Activated CD4-positive, CD25-positive, alpha-beta regulatory T cell (primary cell): ENCODE results near the gene LRRC8A.

Experiments used
- DNase-seq, 4 experiments: peaks; one replicate each; lab custom pipeline; 2025; lab: John Stamatoyannopoulos, UW

Gene LRRC8A

GRCh38 chr9:128902351-128903078 lies 20.6 kb downstream of the LRRC8A start:
- DNase-seq: peak; percentile 52 to 88 (median 75)

- no peak for DNase-seq
These were observed 21.1 kb downstream of the LRRC8A start for GRCh38 chr9:128903079-128903461.

GRCh38 chr9:128903871-128904620 lies 22.1 kb downstream of the LRRC8A start:
- DNase-seq: no peak

GRCh38 chr9:128905964-128906363 lies 24.0 kb downstream of the LRRC8A start:
- DNase-seq: no peak

GRCh38 chr9:128906741-128907140 lies 24.8 kb downstream of the LRRC8A start:
- no peak for DNase-seq

GRCh38 chr9:128908372-128908771 lies 26.4 kb downstream of the LRRC8A start:
- no peak for DNase-seq

- DNase-seq: no peak
These were observed 27.9 kb downstream of the LRRC8A start for GRCh38 chr9:128909859-128910258.

GRCh38 chr9:128910906-128911305 lies 29.0 kb downstream of the LRRC8A start:
- no peak for DNase-seq

- no peak for DNase-seq
These were observed 29.6 kb downstream of the LRRC8A start for GRCh38 chr9:128911529-128912035.

- DNase-seq: no peak
These were observed 30.4 kb downstream of the LRRC8A start for GRCh38 chr9:128912270-128912853.

GRCh38 chr9:128913048-128913900 lies 31.3 kb downstream of the LRRC8A start:
- no peak for DNase-seq

- no peak for DNase-seq
These were observed 32.3 kb downstream of the LRRC8A start for GRCh38 chr9:128913995-128914772.

- DNase-seq: no peak
These were observed 34.3 kb downstream of the LRRC8A start for GRCh38 chr9:128916204-128916603.

GRCh38 chr9:128916745-128917144 lies 34.8 kb downstream of the LRRC8A start:
- DNase-seq: no peak

- no peak for DNase-seq
These were observed 35.4 kb downstream of the LRRC8A start for GRCh38 chr9:128917151-128917849.

- DNase-seq: no peak
These were observed 37.0 kb downstream of the LRRC8A start for GRCh38 chr9:128918921-128919320.

- DNase-seq: no peak
These were observed 37.6 kb downstream of the LRRC8A start for GRCh38 chr9:128919402-128920089.

- no peak for DNase-seq
These were observed 38.6 kb downstream of the LRRC8A start, which contains the start of gene PHYHD1 for GRCh38 chr9:128920381-128921058. Gene PHYHD1, plus strand, starts transcription at chr9:128920982. Its CDS starts 1,342 bp downstream, at chr9:128922324.
